Endothelial cell (in vitro differentiated cells): ENCODE results near the gene PRKAR2A. TPM values are rescaled to one million over a fixed set of nuclear protein-coding genes. Genes with fewer than 3 reads are reported as not detected.
"Not testable (repeated sequence)": the region's sequence is repeated elsewhere in the genome, so short reads cannot be mapped to it uniquely, and the experiment has no call there.

Experiments used
- DNase-seq: peaks from one replicate; pipeline ENCODE4 v3.0.0; 2021; ENCODE audit warnings: low spot score
- H3K27ac Mint-ChIP-seq: one replicate; pipeline ENCODE4 v1.8.0; 2021; ENCODE audit warnings: mixed read lengths, inconsistent platforms; ENCODE audit not compliant: unreplicated experiment
- H3K27me3 Mint-ChIP-seq: one replicate; pipeline ENCODE4 v1.8.0; 2021; ENCODE audit warnings: mild to moderate bottlenecking, moderate library complexity, mixed read lengths, inconsistent platforms; ENCODE audit not compliant: unreplicated experiment
- H3K36me3 Mint-ChIP-seq: one replicate; pipeline ENCODE4 v1.8.0; 2021; ENCODE audit warnings: mild to moderate bottlenecking, low read depth, mixed read lengths, inconsistent platforms; ENCODE audit not compliant: unreplicated experiment
- H3K4me1 Mint-ChIP-seq: one replicate; pipeline ENCODE4 v1.8.0; 2021; ENCODE audit warnings: mild to moderate bottlenecking, mixed read lengths, inconsistent platforms; ENCODE audit not compliant: unreplicated experiment
- H3K4me3 Mint-ChIP-seq: one replicate; pipeline ENCODE4 v1.8.0; 2021; ENCODE audit warnings: mild to moderate bottlenecking, mixed read lengths, inconsistent platforms; ENCODE audit not compliant: unreplicated experiment
- H3K9me3 Mint-ChIP-seq: one replicate; pipeline ENCODE4 v1.8.0; 2021; ENCODE audit warnings: mixed read lengths, inconsistent platforms; ENCODE audit not compliant: unreplicated experiment
- total RNA-seq: library from RNA; stranded (reverse); fragmentation: NEBNext Ultra II Directional; extraction: Animal tissue kit (Norgen Biotek cat#: 25700); gene quantifications from one replicate; pipeline ENCODE4 v1.2.1, GENCODE V29; 2021; ENCODE audit not compliant: unreplicated experiment
- TF ChIP-seq, protein P1 (sequence below): fragments of 200-600 bp; sonication (generic); IDR thresholded peaks from one replicate; pipeline ENCODE4 v1.5.0; 2021; ENCODE audit warnings: antibody characterized with exemption; ENCODE audit not compliant: unreplicated experiment

The PRKAR2A gene
- total RNA-seq, 1 donor from 2014 or later: 67.3 TPM

GRCh38 chr3:48788544-48789162 is 59.0 kb downstream of the PRKAR2A start:
- peaks cover 8% of the 10 kb centered on the region for H3K4me1 Mint-ChIP-seq
- TF ChIP-seq, protein P1, sequence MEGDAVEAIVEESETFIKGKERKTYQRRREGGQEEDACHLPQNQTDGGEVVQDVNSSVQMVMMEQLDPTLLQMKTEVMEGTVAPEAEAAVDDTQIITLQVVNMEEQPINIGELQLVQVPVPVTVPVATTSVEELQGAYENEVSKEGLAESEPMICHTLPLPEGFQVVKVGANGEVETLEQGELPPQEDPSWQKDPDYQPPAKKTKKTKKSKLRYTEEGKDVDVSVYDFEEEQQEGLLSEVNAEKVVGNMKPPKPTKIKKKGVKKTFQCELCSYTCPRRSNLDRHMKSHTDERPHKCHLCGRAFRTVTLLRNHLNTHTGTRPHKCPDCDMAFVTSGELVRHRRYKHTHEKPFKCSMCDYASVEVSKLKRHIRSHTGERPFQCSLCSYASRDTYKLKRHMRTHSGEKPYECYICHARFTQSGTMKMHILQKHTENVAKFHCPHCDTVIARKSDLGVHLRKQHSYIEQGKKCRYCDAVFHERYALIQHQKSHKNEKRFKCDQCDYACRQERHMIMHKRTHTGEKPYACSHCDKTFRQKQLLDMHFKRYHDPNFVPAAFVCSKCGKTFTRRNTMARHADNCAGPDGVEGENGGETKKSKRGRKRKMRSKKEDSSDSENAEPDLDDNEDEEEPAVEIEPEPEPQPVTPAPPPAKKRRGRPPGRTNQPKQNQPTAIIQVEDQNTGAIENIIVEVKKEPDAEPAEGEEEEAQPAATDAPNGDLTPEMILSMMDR: no peak
- no peak for DNase-seq
- H3K36me3 Mint-ChIP-seq: peaks cover 11% of the 10 kb centered on the region
- H3K27me3 Mint-ChIP-seq: peaks cover 2% of the 10 kb centered on the region
- no peak overlapping the region for H3K27ac Mint-ChIP-seq
- no peak overlapping the region for H3K4me3 Mint-ChIP-seq
- H3K9me3 Mint-ChIP-seq: no peaks in the 10 kb centered on the region

DNA sequence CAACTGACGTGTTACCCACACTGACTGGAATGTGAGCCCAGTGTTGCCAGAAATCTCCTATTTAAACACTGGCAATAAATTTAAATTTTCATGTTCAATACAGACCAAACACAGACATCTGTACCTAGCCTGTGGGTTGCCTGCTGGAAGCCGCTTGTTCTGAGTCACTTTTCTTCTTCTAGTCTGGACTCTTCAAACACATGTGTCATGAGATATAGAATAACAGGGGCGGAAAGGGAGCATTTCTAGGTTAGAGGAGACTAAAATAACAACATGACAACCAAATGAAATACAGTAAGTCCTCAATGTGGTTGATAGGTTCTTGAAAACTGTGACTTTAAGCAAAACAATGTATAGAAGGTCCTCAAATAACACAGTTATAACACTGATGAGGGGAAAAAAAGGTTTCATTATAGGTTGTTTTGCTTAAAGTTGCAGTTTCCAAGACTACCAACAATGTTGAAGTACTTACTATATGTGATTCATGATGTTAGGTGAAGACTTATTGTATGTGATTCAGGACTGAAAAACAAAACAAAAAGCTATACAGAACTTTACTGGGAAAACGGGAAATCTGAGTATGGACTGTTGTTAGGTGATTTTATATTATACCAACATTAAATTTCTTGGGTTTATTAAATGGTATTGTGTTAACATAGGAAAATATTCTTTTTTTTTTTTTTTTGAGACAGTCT is 63.1 kb downstream of the PRKAR2A start:
- Mint-ChIP-seq H3K36me3 (peaks cover 19% of the 10 kb centered on the region), H3K4me3 (no peak overlapping the region), H3K27ac (peak overlapping the region; percentile 38), H3K4me1 (peaks cover 8% of the 10 kb centered on the region), H3K27me3 (peaks cover 3% of the 10 kb centered on the region), H3K9me3 (no peaks in the 10 kb centered on the region)
- TF ChIP-seq, protein P1: no peak
- DNase-seq: no peak

- TF ChIP-seq, protein P1: no peak
- no peak overlapping the region for H3K27ac Mint-ChIP-seq
- H3K27me3 Mint-ChIP-seq: peaks cover 3% of the 10 kb centered on the region
- H3K4me1 Mint-ChIP-seq: peaks cover 2% of the 10 kb centered on the region
- H3K9me3 Mint-ChIP-seq: no peaks in the 10 kb centered on the region
- no peak overlapping the region for H3K4me3 Mint-ChIP-seq
- DNase-seq: no peak
- H3K36me3 Mint-ChIP-seq: peaks cover 13% of the 10 kb centered on the region
These were observed 64.4 kb downstream of the PRKAR2A start for GRCh38 chr3:48783304-48783703.

- no peak overlapping the region for H3K4me3 Mint-ChIP-seq
- peaks cover 2% of the 10 kb centered on the region for H3K27me3 Mint-ChIP-seq
- H3K4me1 Mint-ChIP-seq: no peaks in the 10 kb centered on the region
- no peak for DNase-seq
- H3K9me3 Mint-ChIP-seq: no peaks in the 10 kb centered on the region
- TF ChIP-seq, protein P1: no peak
- no peak overlapping the region for H3K27ac Mint-ChIP-seq
- H3K36me3 Mint-ChIP-seq: peaks cover 12% of the 10 kb centered on the region
These were observed 65.6 kb downstream of the PRKAR2A start for GRCh38 chr3:48782046-48782445.

- H3K9me3 Mint-ChIP-seq, H3K27ac Mint-ChIP-seq, H3K4me3 Mint-ChIP-seq, DNase-seq, H3K27me3 Mint-ChIP-seq, H3K4me1 Mint-ChIP-seq: not testable (repeated sequence)
- peaks cover 13% of the 10 kb centered on the region for H3K36me3 Mint-ChIP-seq
These were observed 69.1 kb downstream of the PRKAR2A start for GRCh38 chr3:48778565-48778964.
